HepG2 (cell line): ENCODE data around the gene RNPC3. TPM values are rescaled to one million over a fixed set of nuclear protein-coding genes. Genes with fewer than 3 reads are reported as not detected.

ENCODE experiments used
- AKAP8 ChIP-seq: sonication (generic); formaldehyde crosslinking; IDR thresholded peaks from 2 replicates; pipeline ENCODE4 v1.5.1; 2020; ENCODE audit warnings: mild to moderate bottlenecking, missing genetic modification reagents
- ETV5 ChIP-seq: IDR thresholded peaks from 2 replicates; pipeline ENCODE4 v1.6.1; 2018; ENCODE audit warnings: missing biosample characterization, missing genetic modification reagents, inconsistent platforms, borderline replicate concordance
- FOXP1 ChIP-seq, 2 experiments: fragments of 450-650 bp in 1 of 2; IDR thresholded peaks; 2 replicates each; pipeline ENCODE4 v1.6.1; 2017 to 2018; ENCODE audit warnings: antibody characterized with exemption in 1 of 2
- GABPA ChIP-seq, 2 experiments: IDR thresholded peaks; 2 replicates each; pipeline ENCODE4 v1.6.1; 2011 to 2016; ENCODE audit warnings: low read depth in 2 of 2, low read length in 1 of 2, missing biosample characterization in 1 of 2, missing genetic modification characterization in 1 of 2
- GATAD2A ChIP-seq: IDR thresholded peaks from 2 replicates; pipeline ENCODE4 v1.6.1; 2016
- KAT8 ChIP-seq: IDR thresholded peaks from 2 replicates; pipeline ENCODE4 v1.6.1; 2016; ENCODE audit warnings: missing genetic modification reagents, missing compliant biosample characterization
- NBN ChIP-seq: fragments of 450-650 bp; conservative IDR thresholded peaks from 2 replicates; pipeline ENCODE4 v1.6.1; 2017
- PAF1 ChIP-seq: IDR thresholded peaks from 2 replicates; pipeline ENCODE4 v1.6.1; 2016; ENCODE audit warnings: missing genetic modification reagents, missing compliant biosample characterization
- RCOR2 ChIP-seq: IDR thresholded peaks from 2 replicates; pipeline ENCODE4 v1.6.1; 2016; ENCODE audit warnings: missing biosample characterization, missing genetic modification reagents
- SMYD3 ChIP-seq: sonication (generic); formaldehyde crosslinking; IDR thresholded peaks from 2 replicates; pipeline ENCODE4 v1.8.1; 2023; ENCODE audit warnings: mild to moderate bottlenecking, missing genetic modification reagents
- SOX6 ChIP-seq, 2 experiments: fragments of 450-650 bp in 1 of 2; sonication (generic) in 1 of 2; formaldehyde crosslinking in 1 of 2; IDR thresholded peaks; 2 replicates each; pipeline versions ENCODE4 v1.4.0 to v1.6.1; 2017 to 2020; ENCODE audit warnings: antibody characterized with exemption in 1 of 2, mild to moderate bottlenecking in 1 of 2, missing genetic modification reagents in 1 of 2
- STAG1 ChIP-seq: sonication (generic); formaldehyde crosslinking; IDR thresholded peaks from 2 replicates; pipeline ENCODE4 v1.4.0; 2020; ENCODE audit warnings: missing genetic modification reagents
- ZC3H4 ChIP-seq: sonication (generic); formaldehyde crosslinking; IDR thresholded peaks from 2 replicates; pipeline ENCODE4 v1.4.0; 2020; ENCODE audit warnings: missing genetic modification reagents, borderline replicate concordance
- ZFP36L1 ChIP-seq: sonication (generic); formaldehyde crosslinking; IDR thresholded peaks from 2 replicates; pipeline ENCODE4 v1.8.0; 2022; ENCODE audit warnings: mild to moderate bottlenecking, missing genetic modification reagents, moderate library complexity
- ZNF484 ChIP-seq: sonication (generic); formaldehyde crosslinking; IDR thresholded peaks from 2 replicates; pipeline ENCODE4 v1.5.1; 2020; ENCODE audit warnings: mild to moderate bottlenecking, low read depth, missing genetic modification reagents, borderline replicate concordance
- ZNF564 ChIP-seq: sonication (generic); formaldehyde crosslinking; IDR thresholded peaks from 2 replicates; pipeline ENCODE4 v1.8.1; 2023; ENCODE audit warnings: mild to moderate bottlenecking, missing genetic modification reagents
- ZNF605 ChIP-seq: sonication (generic); formaldehyde crosslinking; IDR thresholded peaks from 2 replicates; pipeline ENCODE4 v1.8.0; 2022; ENCODE audit warnings: mild to moderate bottlenecking, missing genetic modification reagents
- ZNF670 ChIP-seq: sonication (generic); formaldehyde crosslinking; IDR thresholded peaks from 2 replicates; pipeline ENCODE4 v1.8.0; 2022; ENCODE audit warnings: mild to moderate bottlenecking, missing genetic modification reagents, borderline replicate concordance
- polyA plus RNA-seq, 8 experiments: library from polyadenylated mRNA; depleted of rRNA in 3 of 8; stranded (reverse) in 7 of 8; unstranded in 1 of 8; fragments of >200 nt; fragmentation: Illumina TruSeq in 4 of 8; extraction: Trizol in 4 of 8; gene quantifications; 2 replicates each; pipeline versions ENCODE4 v1.2.1 to v1.2.3, GENCODE V29; 2011 to 2016; ENCODE audit warnings: low read depth in 4 of 8, missing spikeins in 1 of 8, mixed read lengths in 1 of 8; ENCODE audit not compliant: insufficient read depth in 1 of 8
- total RNA-seq, 5 experiments: library from RNA; depleted of rRNA; stranded (reverse); fragments of >200 nt; fragmentation: Illumina TruSeq; extraction: Trizol; gene quantifications; 2 replicates each; pipeline ENCODE4 v1.2.3, GENCODE V29; 2016; ENCODE audit warnings: low read depth in 1 of 5
- TF ChIP-seq, protein P1 (sequence below): sonication (generic); formaldehyde crosslinking; IDR thresholded peaks from 2 replicates; pipeline ENCODE4 v1.4.0; 2020; ENCODE audit warnings: missing genetic modification reagents; ENCODE audit errors: not compliant biosample characterization
- TF ChIP-seq, protein P2 (sequence below): IDR thresholded peaks from 2 replicates; pipeline ENCODE4 v1.6.1; 2016; ENCODE audit warnings: mild to moderate bottlenecking
- TF ChIP-seq, protein P3 (sequence below): sonication (generic); formaldehyde crosslinking; IDR thresholded peaks from 2 replicates; pipeline ENCODE4 v1.4.0; 2020; ENCODE audit warnings: missing genetic modification reagents, borderline replicate concordance
- TF ChIP-seq, protein P4 (sequence below): sonication (generic); formaldehyde crosslinking; IDR thresholded peaks from 2 replicates; pipeline ENCODE4 v1.8.0; 2022; ENCODE audit warnings: mild to moderate bottlenecking, missing genetic modification reagents; ENCODE audit not compliant: insufficient replicate concordance

Gene RNPC3
- total and polyA plus RNA-seq, 2 of the 13 experiments (the other 11 are each of a cell fraction or from before 2014, with no cell fraction given) = 9.1 to 22.1 TPM

DNA sequence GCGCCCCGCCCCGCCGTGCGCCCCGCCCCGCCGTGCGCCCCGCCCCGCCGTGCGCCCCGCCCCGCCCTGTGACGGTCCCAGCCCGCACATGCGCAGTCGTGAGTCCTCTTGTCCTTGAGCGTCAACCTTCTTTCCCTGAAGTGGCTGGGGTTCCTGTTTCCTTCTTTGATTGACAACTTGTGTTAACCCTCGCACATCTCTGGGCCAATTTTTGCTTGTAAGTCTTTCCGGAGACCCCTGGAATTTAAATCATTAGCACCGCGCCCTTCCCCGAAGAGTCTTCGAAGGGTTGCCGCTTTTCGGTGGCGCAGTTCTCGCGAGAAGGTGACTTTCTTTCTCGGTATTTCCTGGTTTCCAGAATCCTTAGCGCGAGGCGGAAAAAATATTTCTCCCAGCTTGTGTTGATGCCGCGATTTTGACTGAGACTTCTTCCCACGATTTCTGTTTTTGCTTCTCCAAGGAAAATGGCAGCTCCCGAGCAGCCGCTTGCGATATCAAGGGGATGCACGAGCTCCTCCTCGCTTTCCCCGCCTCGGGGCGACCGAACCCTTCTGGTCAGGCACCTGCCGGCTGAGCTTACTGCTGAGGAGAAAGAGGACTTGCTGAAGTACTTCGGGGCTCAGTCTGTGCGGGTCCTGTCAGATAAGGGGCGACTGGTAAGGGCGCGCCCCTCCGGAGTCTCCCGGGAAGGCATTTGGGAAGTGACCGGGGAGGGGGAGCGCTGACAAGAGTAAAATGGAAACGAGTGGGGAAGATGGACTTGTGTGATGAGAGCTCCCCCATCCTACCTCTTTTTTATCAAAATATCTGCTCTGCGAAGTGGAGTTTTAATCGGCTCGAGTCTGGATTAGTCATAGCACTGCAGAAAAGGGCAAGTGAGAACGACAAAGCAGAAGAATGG lies at the start of gene RNPC3 (continued):
- TF ChIP-seq, protein P1, sequence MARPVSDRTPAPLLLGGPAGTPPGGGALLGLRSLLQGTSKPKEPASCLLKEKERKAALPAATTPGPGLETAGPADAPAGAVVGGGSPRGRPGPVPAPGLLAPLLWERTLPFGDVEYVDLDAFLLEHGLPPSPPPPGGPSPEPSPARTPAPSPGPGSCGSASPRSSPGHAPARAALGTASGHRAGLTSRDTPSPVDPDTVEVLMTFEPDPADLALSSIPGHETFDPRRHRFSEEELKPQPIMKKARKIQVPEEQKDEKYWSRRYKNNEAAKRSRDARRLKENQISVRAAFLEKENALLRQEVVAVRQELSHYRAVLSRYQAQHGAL (CRISPR knock-in tag) = no peak
- TF ChIP-seq, protein P2, sequence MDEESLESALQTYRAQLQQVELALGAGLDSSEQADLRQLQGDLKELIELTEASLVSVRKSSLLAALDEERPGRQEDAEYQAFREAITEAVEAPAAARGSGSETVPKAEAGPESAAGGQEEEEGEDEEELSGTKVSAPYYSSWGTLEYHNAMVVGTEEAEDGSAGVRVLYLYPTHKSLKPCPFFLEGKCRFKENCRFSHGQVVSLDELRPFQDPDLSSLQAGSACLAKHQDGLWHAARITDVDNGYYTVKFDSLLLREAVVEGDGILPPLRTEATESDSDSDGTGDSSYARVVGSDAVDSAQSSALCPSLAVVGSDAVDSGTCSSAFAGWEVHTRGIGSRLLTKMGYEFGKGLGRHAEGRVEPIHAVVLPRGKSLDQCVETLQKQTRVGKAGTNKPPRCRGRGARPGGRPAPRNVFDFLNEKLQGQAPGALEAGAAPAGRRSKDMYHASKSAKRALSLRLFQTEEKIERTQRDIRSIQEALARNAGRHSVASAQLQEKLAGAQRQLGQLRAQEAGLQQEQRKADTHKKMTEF (CRISPR knock-in tag) = 0 out of 2 replicates have a peak, but pooled peaks have one; percentile 32
- TF ChIP-seq ZNF670 = no peak
- TF ChIP-seq RCOR2 = no peak
- no peak for TF ChIP-seq ZFP36L1 (CRISPR knock-in tag)
- TF ChIP-seq ZNF484 (CRISPR knock-in tag) = no peak
- TF ChIP-seq GABPA (IDR thresholded peaks at IDR 0.05; ENCODE audit: low read depth, low read length) = no peak
- TF ChIP-seq GABPA (CRISPR knock-in tag; IDR thresholded peaks at IDR 0.05; ENCODE audit: low read depth) = peak; percentile 67
- no peak for TF ChIP-seq GATAD2A (CRISPR knock-in tag)
- TF ChIP-seq ZC3H4 (CRISPR knock-in tag) = no peak
- TF ChIP-seq, protein P3, sequence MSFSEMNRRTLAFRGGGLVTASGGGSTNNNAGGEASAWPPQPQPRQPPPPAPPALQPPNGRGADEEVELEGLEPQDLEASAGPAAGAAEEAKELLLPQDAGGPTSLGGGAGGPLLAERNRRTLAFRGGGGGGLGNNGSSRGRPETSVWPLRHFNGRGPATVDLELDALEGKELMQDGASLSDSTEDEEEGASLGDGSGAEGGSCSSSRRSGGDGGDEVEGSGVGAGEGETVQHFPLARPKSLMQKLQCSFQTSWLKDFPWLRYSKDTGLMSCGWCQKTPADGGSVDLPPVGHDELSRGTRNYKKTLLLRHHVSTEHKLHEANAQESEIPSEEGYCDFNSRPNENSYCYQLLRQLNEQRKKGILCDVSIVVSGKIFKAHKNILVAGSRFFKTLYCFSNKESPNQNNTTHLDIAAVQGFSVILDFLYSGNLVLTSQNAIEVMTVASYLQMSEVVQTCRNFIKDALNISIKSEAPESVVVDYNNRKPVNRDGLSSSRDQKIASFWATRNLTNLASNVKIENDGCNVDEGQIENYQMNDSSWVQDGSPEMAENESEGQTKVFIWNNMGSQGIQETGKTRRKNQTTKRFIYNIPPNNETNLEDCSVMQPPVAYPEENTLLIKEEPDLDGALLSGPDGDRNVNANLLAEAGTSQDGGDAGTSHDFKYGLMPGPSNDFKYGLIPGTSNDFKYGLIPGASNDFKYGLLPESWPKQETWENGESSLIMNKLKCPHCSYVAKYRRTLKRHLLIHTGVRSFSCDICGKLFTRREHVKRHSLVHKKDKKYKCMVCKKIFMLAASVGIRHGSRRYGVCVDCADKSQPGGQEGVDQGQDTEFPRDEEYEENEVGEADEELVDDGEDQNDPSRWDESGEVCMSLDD (CRISPR knock-in tag) = no peak
- TF ChIP-seq SOX6 (IDR thresholded peaks at IDR 0.05) = no peak
- TF ChIP-seq SOX6 (CRISPR knock-in tag; IDR thresholded peaks at IDR 0.05) = 0 out of 2 replicates have a peak, but pooled peaks have one; percentile 16
- no peak for TF ChIP-seq STAG1 (CRISPR knock-in tag)
- TF ChIP-seq ETV5 (CRISPR knock-in tag) = no peak
- no peak for TF ChIP-seq PAF1 (CRISPR knock-in tag)
- no peak for TF ChIP-seq NBN
- peak; percentile 93 for TF ChIP-seq KAT8 (CRISPR knock-in tag)
- peak; percentile 74; the same call in 1 of the 2 replicates for TF ChIP-seq ZNF605
- no peak for TF ChIP-seq SMYD3 (CRISPR knock-in tag)
- no peak for TF ChIP-seq AKAP8
- no peak for TF ChIP-seq FOXP1 (IDR thresholded peaks at IDR 0.05)
- no peak for TF ChIP-seq FOXP1 (CRISPR knock-in tag; IDR thresholded peaks at IDR 0.05)
- TF ChIP-seq, protein P4, sequence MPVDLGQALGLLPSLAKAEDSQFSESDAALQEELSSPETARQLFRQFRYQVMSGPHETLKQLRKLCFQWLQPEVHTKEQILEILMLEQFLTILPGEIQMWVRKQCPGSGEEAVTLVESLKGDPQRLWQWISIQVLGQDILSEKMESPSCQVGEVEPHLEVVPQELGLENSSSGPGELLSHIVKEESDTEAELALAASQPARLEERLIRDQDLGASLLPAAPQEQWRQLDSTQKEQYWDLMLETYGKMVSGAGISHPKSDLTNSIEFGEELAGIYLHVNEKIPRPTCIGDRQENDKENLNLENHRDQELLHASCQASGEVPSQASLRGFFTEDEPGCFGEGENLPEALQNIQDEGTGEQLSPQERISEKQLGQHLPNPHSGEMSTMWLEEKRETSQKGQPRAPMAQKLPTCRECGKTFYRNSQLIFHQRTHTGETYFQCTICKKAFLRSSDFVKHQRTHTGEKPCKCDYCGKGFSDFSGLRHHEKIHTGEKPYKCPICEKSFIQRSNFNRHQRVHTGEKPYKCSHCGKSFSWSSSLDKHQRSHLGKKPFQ (CRISPR knock-in tag) = peak; percentile 38
- TF ChIP-seq ZNF564 = no peak
